HG02870 (cell line): ENCODE results near the gene EPHB2.

Experiments
- ATAC-seq: cut with Tn5 transposase; IDR thresholded peaks from one replicate; pipeline ENCODE4 v1.9.1; 2021; ENCODE audit warnings: mild to moderate bottlenecking, moderate library complexity; ENCODE audit not compliant: unreplicated experiment

EPHB2 gene

GRCh38 chr1:22721122-22721873 lies 10.7 kb downstream of the EPHB2 start:
- no peak for ATAC-seq

GRCh38 chr1:22722901-22723550 lies 12.4 kb downstream of the EPHB2 start:
- no peak for ATAC-seq

DNA sequence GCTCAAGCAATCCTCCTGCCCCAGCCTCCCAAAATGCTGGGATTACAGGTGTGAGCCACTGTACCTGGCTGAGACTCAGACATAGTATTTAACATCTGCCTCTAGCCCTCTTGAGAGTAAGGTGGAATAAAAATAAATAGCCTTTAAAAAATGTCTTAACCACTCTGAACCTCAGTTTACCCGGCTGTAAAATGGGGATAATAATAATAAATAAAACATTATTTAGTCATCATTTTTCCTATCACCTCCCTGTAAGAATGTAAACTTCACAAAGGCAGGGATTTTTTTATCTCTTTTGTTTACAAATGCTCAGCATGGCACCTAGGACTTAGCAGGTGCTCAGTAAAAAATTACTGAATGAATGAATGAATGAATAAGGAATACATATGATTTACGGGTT lies 17.2 kb downstream of the EPHB2 start:
- no peak for ATAC-seq

DNA sequence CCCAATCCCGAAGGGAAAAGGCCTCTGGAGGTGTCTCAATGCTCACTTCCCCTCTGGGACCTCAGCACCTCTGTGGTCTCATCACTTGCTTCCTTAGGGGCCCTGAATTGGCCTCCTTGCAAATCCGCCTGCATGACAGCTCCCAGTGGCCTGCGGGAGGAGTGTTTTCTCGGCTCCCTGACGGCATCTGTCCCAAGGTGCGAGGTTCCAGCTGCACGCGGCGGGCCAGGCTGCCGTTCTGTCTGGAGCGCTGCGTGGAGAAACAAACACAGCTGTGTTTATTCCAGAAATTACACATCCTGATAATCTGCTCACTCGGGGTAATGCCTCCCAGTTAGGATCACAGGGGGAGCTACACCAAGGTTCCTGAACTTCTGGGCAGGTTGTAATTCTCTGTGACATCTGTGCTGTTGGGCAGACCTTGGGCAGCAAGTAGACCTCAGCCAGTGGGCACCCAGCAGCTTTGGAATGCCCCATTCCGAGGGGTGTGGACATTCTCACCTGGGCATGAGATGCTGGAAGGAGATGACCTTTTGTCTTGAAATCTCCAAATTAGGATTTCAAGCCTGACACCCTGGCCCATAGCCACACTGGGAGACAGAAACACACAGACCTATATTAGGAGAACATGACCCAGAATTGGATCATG lies 18.2 kb downstream of the EPHB2 start:
- ATAC-seq: no peak

DNA sequence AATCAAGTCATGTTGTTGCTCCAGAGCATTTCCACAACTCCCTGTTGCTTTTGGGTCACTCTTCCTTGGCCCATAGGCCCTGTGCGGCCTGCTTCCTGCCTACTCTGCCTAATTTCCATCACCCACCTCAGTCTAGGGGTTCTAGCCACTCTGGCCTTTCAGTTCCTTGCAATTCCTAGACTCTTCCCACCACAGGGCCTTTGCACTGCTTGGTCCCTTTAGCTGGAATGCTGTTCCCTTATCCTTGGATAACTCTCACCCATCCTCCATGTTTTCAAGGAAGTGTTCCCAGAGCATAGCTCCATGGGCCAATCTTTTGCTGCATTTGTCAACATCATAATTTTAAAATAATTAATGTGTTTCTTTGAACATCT lies 18.7 kb downstream of the EPHB2 start:
- ATAC-seq: no peak

GRCh38 chr1:22729912-22730311 lies 19.3 kb downstream of the EPHB2 start:
- ATAC-seq: no peak

DNA sequence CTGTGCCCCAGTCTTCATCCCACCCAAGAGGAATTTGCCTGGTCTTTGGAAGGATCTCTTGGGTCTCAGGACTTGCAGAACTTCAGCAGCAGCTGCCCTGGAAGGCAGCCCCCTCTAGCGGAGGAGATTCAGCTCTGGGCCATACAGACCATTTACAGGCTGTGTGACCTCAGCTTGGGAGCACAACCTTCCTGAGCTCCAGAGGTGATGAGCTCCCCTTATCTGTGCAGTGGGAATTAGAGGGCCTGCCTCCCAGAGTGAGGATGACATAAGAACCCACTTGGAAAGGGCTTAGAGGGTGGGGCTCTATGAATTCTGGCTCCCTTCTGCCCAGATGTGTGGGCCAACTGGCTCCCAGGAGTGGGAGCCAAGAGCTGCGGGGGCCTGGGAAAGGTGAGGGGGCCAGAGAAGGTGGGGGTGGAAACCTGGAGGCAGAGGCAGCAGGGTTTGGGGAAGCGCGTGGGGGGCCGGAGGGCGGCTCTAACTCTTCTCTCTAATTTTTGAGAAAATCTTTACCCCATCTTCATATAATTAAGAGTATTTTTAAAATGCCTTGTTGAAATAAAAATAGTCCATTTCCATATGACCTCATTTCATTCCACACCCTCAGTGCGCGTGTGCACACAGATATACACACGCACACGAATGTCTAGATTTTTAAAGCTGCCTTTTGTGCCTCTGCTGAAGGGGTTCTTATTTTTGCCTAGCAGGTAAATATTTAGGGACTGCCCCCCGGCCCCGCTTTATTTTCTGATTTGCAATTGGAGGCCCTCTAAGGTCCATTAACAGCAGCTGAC lies 21.5 kb downstream of the EPHB2 start:
- ATAC-seq: no peak

- ATAC-seq: no peak
Observed at GRCh38 chr1:22733643-22734042, 23.0 kb downstream of the EPHB2 start.

DNA sequence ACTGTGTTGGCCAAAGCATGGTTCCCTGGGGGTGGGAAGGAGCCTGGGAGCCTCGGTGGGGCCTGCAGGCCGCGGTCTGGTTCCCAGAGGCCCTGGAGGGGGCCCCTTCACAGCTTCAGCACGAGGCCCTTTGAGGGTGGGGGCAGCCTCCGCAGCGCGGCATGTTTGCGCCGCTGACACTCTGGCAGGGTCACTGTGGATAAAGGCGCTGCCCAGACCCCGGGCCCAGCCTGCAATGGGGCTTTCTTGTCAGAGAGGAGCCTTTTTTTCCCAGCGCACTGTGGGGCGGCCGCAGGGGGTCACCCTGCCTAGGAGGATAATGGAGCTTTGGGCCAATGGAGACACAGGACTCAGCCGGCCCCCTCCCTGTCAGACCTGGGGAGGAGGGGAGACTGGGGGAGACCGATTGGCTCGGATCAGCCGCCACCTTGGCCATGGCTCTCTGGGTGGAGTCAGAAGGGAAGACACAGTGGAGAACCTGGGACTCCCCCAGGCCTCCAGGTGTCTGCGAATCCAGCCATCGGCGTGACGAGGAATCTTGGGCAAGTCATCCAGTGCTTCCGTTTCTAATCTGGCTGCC lies 26.0 kb downstream of the EPHB2 start:
- ATAC-seq: no peak

GRCh38 chr1:22737374-22738068 lies 26.9 kb downstream of the EPHB2 start:
- ATAC-seq: no peak

DNA sequence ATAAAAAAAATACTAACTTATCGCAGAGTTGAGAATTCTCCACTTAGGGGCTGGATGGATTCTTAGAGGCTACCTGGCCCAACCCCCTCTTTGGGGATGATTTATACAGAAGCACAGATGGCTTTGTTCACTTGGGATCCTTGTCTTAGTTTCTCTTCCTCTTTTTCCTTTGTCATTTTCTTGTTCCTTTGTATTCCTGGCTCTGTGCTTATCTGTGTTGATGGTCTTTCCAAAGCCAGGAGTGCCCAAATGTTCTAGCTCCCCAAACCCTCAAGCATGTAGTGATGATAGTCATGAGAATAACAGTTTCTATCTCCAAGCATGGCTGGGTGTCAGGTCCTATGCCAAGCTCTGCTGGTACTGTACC lies 27.4 kb downstream of the EPHB2 start:
- ATAC-seq: no peak

GRCh38 chr1:22738522-22738921 lies 27.9 kb downstream of the EPHB2 start:
- no peak for ATAC-seq

DNA sequence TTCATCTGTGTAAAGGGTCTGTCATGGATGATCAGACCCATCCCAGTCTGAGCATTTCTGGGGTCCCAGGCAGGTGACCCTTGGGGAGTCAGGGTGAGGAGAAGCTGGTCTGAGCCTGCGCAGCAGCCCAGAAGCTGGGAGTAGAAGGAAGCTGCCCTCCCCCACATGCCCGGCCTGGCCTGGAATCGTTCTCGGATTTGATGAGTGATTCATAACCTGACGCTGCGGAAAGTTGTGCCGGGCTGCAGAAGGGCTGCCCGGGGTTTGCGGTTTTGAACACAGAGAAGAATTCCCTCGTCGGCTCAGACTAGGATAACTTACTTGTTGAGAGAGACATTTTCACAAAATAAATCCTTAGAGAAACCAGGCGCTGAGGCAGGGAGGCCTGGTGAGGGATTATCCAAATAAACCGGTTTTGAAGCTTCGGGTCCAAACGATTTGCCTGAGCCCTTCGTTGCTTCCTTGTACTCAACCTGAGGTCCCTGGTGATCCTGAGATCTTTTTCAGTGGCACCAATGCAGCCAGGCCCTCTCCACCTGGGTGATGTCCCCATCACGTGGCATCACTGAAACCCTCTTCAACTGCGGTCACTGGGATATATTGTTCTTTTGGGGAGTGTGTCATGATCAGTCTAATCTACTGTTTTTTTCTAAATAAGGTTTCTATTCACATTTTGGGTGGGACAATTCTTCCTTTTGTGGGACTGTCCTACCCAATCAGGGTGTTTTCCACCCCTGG lies 29.2 kb downstream of the EPHB2 start:
- ATAC-seq: no peak

- ATAC-seq: no peak
Observed at GRCh38 chr1:22741118-22741517, 30.5 kb downstream of the EPHB2 start.

- ATAC-seq: no peak
Observed at GRCh38 chr1:22745669-22746585, 35.3 kb downstream of the EPHB2 start.

DNA sequence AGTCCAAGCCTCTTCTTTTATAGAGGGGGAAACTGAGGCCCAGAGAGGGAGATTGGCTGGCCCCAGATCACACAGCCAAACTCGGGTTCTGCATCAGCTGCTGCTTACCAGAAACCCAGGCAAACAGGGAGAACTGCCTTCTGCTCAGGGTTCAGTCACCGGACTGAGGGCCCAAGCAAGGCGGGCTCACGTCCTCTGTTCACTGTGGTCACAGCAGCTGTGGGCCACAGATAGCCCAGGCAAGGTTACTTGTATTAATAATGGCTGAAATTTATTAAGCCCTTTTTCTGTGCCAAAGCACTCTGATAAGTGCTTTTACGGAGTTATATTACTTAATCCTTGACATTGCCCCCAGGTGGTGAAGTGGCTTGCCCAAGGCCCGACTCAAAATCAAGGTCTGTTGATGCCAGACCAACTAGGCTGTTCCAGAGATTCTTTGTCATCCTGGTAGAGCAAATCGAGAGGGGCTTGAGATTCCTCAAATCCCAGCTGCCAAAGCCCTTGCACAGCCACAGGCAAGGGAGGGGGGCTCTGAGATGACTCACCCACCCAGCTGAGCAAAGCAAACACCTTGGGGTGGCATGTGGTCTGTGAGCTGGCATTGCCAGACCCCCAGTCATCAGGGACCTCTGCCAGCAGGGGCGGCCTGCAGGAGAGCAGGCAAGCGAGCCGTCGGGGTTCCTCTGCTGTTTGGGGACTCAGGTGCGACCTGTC lies 36.5 kb downstream of the EPHB2 start:
- no peak for ATAC-seq

GRCh38 chr1:22747735-22748073 lies 37.1 kb downstream of the EPHB2 start:
- ATAC-seq: no peak

DNA sequence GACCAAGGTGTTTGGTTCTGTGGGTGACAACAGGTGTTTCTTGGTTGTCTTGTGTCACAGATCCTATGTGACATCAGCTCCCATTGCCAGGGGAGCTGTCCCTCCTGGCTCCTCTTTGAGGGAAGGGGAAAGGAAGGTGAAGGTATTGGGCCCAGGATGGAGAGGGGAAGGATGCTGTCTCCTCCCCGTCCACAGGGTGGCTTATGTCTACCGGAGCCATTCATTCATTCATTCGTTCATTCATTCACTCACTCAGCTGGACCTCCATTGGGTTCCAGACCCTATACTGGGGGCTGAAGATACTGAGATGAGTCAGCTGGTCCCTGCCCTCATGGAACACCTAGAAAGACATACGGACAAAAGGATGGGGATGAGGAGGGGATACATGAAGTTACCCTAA lies 38.9 kb downstream of the EPHB2 start:
- no peak for ATAC-seq
